Ovary (tissue), 3 donors: ENCODE data around the gene PROB1.

Source experiments
- CTCF ChIP-seq, 3 donors: fragments of 450-650 bp in 2 of 3; fragments of 200-600 bp in 1 of 3; IDR thresholded peaks; one replicate each; pipeline versions ENCODE4 v1.5.1 to v1.8.0; 2016 to 2022; ENCODE audit warnings: antibody characterized with exemption in 3 of 3, mild to moderate bottlenecking in 1 of 3
- EP300 ChIP-seq: sonication (generic); formaldehyde crosslinking; IDR thresholded peaks from one replicate; pipeline ENCODE4 v1.6.1; 2017; ENCODE audit warnings: antibody characterized with exemption
- donor health status: DM: no; HTN: no; CAD: no.

GRCh38 chr5:139382807-139383206, 12.1 kb downstream of the PROB1 start:
- TF ChIP-seq CTCF (IDR thresholded peaks at IDR 0.05) (no peak), EP300 (no peak)
